HG03432 (cell line): Measurements from ENCODE around the gene CCDC88B.

Experiments
- ATAC-seq: cut with Tn5 transposase; IDR thresholded peaks from one replicate; pipeline ENCODE4 v1.9.1; 2021; ENCODE audit warnings: mild to moderate bottlenecking, moderate library complexity; ENCODE audit not compliant: unreplicated experiment

CCDC88B gene

GRCh38 chr11:64339754-64340408 lies at the start of gene CCDC88B:
CCDC88B (plus strand) TSS chr11:64340204; CDS start chr11:64340267, 63 bp downstream.
- ATAC-seq = peak; percentile 53

- no peak for ATAC-seq
These were observed 49.4 kb upstream of the CCDC88B start for GRCh38 chr11:64290352-64291261.

GRCh38 chr11:64291262-64291751 lies 48.7 kb upstream of the CCDC88B start, which contains the start of gene KCNK4:
KCNK4 (plus strand) TSS chr11:64291302; CDS start chr11:64293019, 1,717 bp downstream.
- no peak for ATAC-seq

GRCh38 chr11:64291752-64292459 lies 48.1 kb upstream of the CCDC88B start:
- no peak for ATAC-seq

- no peak for ATAC-seq
These were observed 47.3 kb upstream of the CCDC88B start for GRCh38 chr11:64292460-64293254.

GRCh38 chr11:64294774-64295173 lies 45.2 kb upstream of the CCDC88B start:
- no peak for ATAC-seq

GRCh38 chr11:64295760-64296159 lies 44.2 kb upstream of the CCDC88B start:
- ATAC-seq = no peak

- ATAC-seq = no peak
These were observed 43.8 kb upstream of the CCDC88B start for GRCh38 chr11:64296236-64296635.

- no peak for ATAC-seq
These were observed 42.9 kb upstream of the CCDC88B start for GRCh38 chr11:64296830-64297698.

GRCh38 chr11:64297699-64298358 lies 42.2 kb upstream of the CCDC88B start:
- no peak for ATAC-seq

GRCh38 chr11:64298966-64299846 lies 40.8 kb upstream of the CCDC88B start:
- ATAC-seq = no peak

- ATAC-seq = no peak
These were observed 40.0 kb upstream of the CCDC88B start, which contains the start of gene CATSPERZ for GRCh38 chr11:64299847-64300648. CATSPERZ (plus strand) TSS chr11:64300358; CDS start chr11:64300411, 53 bp downstream.

GRCh38 chr11:64303109-64304031 lies 36.6 kb upstream of the CCDC88B start:
- no peak for ATAC-seq

GRCh38 chr11:64304032-64304315 lies 36.0 kb upstream of the CCDC88B start:
- ATAC-seq = no peak

- peak; percentile 35 for ATAC-seq
These were observed 35.5 kb upstream of the CCDC88B start for GRCh38 chr11:64304316-64305072.
